GM18870 (cell line): Measurements from ENCODE around the gene CRABP2.

Experiments
- ATAC-seq: cut with Tn5 transposase; IDR thresholded peaks from one replicate; pipeline ENCODE4 v1.9.1; 2021; ENCODE audit warnings: moderate library complexity; ENCODE audit not compliant: unreplicated experiment

Gene CRABP2

DNA sequence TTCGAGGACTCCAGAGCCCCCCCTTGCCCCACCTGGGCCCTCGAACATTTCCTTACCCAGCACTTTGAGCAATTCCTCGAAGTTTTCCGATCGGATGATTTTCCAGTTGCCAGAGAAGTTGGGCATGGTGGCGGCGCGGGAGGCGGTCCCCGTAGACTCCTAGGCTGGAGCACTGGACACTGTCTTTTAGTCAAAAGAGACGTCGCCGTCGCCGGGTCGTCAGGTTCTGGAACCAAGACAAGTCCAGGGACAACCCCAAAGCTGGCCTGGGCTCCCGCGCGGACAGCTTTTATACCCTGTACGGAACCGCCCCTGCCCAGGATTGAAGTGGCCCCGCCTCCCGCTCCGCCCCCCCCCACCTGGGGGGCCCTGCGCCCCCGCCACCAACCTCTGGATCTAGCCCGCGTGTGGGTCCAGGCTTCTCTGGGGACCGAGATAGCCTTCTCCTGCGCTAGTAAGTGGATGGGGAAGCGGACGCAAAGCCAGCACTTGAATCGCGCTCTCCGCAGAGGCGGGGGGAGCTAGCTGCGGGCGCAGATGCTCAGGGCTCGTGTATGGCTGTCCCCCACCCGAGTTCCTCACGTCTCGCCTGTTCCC is at the start of gene CRABP2:
TSS of gene CRABP2 (minus strand) at position 263 of the 597 bp plus-strand sequence. CDS start at position 126, 137 bp downstream.
- no peak for ATAC-seq

DNA sequence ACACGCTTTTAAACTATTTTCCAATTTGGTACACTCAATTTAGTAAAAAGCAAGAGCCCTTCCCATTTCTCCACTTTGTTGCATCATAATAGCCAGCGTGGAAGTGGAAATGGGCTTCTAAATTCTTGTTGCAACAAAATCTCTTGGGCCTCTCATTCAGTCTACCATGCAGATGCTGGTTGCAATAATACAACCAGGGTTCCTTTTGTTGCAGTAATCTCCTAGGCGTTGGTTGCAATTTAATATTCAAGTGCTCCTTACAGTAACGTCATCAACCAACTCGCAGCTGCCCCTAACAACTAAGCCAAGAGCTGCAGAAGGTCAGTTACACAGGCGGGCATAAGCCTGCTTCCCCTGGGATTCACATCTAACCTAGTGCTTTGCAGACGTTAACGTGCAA is 48.8 kb upstream of the CRABP2 start:
- ATAC-seq = no peak

DNA sequence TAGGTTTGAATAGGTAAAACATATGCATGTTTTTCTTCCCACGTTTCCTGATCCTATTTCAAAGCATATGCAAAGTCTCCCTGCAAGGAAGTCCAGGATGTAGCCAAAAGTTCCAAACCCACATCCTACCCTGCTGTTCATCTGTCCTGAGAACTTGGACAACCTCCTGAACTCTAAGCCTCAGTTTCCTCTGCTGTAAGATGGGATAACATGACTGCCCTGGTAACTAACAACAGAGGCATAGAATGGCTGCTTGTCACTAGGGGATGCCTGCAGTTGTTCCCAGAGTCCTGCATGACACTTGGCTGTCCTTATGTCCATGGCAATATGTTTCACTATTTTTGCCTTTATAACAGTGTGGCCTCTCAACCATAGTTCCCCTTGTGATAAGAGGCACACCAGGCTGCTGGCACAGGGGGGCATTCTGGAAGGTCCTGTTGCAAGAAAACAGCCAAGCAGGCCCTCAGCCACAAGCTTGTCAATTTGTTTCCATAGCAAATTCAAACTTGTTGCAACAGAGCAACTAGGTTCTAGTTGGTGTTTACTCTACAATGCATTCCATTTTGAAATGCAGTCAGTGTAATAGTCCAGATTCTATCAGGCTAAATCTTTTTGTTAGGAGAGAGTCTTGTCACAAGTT is 47.6 kb upstream of the CRABP2 start:
- no peak for ATAC-seq

DNA sequence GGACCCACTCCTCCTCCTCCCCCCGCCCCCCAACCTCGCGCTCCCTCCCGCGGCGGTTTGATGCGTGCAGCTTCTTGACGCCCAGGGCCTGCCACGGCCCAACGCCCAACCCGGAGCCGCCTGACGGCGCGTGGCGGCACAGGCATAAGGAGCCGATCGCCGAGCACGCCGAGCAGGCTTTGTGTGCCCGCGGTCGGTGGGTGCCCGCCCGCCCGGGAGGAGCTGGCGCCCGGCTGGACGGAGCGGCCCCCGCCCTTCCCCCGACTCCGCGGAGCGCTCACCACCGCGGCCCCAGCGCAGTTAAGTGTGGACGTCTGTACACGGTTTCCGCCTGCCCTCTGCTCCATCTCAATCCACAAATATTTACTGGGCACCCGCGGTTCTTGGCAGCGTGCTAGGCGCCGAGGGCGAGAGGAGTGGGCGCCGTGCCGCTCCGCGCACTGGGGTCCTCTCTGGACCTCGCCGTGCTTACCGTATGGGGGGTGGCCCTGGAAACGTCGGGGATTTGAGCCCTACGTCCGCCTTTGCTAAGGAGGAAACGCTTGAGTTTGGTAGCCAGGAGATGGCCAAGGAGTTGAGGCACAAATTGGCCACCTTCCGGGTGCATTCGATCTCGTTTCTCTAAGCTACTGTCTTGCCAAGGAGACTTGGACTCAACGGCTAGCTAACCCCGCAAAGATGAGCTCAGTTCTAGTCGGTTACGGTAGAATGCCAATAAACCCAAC is 46.5 kb upstream of the CRABP2 start:
- ATAC-seq = peak; percentile 42

DNA sequence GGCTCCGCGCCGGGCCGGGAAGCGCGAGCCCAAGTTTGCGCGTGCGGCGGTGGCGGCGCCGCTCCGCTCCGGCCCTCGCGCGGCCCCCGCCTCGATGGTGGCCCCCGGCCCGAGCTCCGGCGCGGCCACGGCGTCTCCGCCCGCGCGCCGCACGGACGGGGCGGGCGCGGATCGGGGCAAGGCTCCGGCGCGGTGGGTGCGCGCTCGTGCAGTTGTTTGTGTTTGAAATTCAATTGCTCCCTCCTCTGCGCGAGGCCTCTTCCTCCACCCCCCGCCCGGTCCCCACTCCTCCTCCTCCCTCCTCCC is 46.0 kb upstream of the CRABP2 start, which contains the start of gene HDGF:
TSS of gene HDGF (minus strand) at position 225 of the 306 bp plus-strand sequence. CDS start 246 bp downstream, outside the sequence.
- ATAC-seq = no peak

DNA sequence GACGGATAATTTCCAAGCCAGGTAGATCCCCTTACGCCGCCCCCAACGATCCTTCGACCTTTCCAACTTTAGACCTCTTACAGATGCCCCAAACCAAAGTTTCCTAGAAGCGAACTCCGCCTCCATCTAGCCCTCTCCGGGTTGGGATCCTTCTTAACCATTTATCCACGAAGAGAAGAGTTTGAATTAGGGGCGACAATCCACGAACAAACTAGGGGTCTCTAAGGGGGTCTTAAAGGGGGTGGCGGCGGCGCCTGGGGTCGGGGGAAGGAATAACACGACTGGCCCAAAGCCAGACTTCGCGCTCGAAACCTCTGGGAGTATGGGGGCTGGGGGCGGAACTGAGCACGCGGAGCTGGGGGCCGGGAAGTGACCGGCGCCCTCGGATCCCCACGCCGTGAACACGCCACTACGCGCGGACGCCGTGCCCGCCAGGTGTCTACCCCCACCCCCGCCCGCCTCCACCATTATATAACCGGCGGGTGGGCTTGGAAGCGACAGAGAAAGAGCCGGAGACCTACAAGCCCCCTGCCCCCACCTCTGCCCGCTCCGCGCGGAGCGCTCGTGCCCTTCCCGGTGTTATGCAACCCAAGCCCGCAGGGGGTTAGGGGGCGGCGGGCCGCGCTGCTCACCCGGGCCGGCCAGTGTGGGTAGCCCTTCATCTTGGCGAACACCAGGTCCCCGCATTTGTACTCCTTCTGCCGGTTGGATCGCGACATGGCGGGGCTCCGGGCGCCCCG is 45.5 kb upstream of the CRABP2 start:
- ATAC-seq = no peak

DNA sequence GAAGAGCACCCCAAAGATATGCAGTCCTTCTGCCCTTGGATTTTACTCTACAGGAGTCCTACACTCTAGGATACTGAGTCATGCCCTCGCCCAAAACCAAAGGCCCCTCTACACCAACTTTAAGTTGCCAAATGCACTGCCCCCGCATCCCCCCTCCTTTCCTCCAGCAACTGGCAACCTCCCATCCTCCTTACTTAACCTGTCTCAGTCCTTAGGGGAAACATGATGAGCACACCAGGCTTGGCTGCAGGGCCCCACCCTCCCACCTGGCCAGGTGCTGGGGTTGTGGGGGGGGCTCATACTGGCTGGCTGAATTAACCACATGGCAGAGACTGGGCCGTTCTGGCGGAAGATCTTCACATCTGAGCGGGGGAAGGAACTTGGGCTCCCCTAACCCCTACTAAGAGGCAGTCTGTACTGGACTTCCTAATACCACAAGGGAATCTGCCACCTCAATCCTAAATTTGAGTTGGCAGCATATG is 44.8 kb upstream of the CRABP2 start:
- no peak for ATAC-seq

DNA sequence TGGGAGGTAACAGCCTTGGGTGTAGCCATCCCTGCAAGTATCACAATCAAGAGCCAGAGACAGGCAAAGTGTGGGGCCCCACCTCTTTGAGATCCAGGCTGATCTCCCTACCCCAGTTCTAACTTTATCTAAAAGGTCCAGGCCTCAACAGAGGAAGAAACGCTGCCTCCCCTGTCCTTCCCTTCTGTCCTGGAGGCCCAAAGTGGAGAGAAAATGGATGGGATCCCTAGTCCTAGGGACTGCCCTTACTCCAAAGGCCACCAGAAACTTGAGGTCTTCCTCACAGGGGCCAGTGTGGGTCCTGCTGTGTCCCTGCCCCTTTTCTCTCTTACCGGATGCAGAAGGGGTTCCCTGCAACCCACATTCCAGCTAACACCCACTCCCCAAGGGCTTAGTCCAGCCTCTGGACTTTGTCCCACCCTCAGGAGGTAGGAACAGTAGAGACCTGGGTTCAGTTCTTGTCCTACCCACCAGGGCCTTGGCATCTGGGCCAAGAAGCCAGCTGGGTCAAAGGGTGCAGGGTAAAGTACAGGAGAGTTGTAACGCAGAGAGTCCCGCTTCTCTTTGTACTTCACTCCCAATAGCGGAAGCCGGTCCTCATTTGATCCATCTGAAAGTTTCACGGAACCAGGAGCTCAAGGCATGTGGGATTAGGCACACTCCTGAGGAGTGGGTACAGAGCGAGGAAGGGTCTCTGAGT is 44.2 kb upstream of the CRABP2 start:
- ATAC-seq = no peak

DNA sequence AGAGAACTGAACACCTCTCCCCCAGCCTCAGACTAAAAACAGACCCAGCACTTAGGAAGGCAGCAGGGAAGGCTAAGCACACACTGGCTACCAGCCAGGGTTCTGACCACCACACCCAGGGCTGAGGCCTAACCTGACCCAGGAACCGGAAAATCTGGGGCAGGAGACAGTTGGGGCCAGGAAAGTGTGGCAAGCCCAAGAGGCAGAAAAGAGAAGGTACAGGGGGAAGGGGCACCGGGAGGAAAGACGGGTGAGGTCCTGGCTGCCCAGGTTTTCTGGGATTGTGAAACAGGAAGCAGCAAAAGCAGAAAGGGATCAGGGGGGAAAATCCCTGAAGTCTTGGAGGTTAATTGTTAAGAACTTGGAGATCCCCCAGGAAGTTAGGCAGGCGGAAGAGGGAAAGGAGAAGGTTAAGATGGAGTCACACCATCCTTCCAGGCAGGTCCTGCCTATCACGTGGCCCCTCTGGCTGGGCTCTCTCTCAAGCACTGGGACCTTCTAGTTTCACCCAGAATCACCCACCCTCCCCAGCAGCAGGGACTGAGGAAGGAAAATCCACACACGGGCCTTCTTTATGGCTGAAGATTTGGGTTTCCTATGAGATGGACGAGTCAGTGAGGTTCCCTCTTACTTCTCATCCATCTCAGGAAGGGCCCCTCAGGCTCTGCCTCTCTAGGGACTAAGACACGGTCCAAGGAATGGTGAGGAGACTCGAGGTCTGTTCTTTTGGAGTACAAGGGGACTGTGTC is 43.5 kb upstream of the CRABP2 start:
- ATAC-seq = no peak

DNA sequence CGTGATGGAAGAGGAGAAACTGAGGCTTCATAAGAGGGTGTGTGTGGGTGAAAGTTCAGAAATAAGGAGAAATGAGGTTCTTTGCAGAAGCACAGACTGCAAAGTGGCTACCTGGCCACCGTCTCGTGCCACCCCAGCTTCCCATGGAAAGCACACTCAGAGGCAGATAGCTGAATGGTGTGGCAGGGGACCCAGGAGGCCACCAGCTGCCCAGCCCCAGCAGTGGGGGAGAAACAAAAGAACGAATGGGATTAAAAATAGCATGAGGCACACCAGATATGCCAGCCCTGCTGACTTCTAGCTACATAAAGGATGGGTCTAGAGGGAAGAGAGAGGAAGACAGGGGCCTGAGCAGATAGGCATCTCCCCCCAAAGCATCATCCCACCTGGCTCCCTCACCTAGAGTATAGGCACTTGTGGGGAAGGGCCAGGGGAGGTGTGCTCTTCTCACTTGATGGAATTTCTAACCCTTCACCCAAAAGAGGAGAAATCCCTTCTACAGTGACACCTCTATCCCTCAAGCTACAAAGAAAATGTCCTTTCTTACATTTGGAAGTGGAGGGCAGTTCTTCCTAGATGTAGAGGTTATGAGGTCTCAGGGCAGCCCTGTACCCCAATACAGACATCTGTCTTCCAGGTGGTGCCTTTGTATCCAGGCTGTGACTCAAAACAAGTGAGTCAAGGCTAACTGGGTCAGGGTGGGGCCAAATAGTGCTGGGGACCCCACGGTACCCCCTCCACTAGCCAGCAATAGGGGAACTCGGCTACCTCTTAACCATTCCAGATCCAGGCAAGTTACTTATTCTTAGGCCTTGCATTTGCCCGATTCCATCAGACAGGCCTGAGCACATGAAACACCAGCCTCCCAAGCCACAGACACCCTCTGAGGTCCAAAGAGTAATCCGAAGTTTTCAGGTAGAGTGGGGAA is 42.6 kb upstream of the CRABP2 start:
- ATAC-seq = no peak

DNA sequence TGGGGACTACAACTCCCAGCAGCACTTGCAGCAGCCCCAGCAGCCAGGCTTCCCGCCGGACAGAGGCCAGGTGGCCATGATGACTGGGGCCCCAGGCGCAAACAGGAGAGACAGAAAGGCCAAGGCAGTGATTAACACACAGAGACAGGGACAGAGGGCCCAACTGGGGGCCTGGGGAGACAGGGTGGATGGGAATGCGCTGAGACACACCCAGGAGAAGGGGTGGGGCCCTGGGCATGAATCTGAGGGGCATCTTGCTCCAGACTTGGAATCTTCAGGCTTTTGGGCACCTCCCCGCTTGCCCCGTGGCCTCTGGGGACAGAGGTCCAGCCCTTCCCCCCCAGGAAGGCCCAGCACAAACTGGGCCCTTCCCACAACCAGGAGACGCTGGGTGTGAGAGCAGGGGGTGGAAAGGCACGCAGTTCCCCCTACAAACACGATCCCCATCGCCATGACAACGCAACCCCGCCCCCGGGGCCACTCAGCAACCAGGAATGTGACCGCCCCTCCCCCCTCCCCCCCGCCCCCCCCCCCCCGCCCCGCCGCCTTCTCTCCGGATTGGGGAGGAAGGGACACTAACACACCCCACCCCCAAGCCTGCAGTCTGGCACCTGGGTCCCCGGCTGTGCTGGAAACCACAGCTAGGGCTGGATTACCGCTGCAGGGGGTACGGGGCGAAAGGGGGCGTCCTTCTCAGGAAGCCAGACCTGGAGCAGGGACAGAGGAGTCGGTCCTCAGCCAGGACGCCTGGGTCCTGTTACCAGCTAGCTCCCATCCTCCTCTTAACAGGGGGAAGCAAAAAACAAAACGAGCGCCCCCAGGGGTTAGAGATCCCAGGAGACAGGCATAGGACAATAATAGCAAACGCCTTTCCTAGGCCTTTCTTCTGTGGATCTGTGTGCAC is 41.6 kb upstream of the CRABP2 start:
- ATAC-seq = no peak

DNA sequence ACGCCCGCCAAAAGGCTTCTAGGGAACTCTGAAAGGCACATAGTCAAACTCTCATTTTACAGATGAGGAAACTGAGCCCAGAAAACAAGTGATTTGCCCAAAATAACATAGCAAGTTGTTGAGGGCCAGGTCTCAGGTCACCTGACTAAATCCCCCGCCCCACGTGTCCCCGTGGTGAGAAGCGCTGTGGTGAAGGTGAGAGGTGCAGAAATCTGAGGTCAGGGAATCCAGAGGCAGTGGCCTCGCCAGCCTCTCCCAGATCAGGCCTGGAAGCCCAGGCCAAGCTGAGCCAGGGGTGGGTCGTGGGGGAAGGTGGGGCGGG is 41.0 kb upstream of the CRABP2 start:
- ATAC-seq = no peak

DNA sequence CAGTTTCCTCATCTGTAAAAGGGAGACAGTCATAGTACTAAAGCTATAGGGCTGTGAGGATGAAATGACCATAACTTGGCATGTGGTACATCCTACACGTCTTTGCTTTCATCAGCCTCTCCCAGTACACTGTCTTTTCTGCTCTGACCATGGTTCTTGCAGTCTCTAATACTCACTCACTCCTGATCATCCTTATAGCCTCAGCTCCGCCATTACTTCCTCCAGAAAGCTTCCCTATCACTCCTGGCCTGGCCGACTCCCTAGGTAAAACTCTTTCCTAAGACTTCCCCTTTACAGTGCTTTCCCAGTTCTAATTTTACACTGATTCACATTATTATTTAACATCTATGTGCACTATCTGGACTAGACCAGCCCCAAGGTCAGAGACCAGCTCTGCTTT is 40.5 kb upstream of the CRABP2 start:
- ATAC-seq = no peak

DNA sequence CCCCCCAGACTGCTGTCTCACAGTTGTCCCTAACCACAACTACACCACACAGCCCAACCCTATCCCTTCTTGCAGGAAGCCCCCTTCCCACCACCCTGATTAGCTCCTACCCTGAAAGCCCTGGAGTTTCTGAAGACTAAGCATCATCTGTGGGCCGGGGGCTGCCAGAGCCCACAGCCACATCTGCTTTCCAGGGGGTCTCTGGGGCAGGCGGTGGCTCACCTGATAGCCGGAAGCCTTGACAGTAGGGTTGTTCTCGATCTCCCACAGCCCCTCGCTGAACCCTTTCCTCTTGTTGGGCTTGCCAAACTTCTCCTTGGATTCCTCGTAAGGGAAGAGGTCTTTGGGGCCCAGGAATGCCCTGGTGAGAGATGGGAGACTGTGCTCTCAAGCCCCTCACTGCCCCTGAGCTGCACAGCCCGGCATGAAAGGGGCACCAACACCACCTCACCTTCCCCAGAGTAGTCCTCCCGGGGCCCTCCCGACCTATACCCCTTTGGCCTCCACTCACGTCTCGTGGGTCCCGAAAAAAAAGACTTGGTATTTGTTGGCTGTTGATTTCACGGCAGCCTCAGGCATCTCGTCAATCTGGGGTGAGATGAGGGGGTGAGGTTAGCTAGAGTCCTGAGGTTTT is 39.5 kb upstream of the CRABP2 start:
- no peak for ATAC-seq

DNA sequence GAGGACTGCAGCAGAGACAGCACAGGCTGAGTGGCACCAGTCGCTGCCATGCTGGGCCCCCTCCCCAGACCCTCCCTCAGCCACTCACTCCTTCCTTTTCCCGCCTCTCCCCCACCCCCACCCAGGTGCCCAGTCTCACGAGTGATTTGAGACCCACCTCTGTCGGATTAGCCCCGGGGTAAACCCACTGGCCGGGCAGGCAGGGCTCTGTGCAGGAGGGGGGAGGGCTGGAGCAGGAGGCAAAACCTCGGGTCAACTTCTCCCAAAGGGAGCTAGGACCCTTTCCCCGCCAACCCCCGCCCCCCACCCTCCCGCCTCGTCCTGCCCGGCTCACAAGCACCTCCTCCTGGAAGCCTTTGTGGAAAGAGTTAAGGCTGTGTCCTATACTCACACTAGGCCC is 39.0 kb upstream of the CRABP2 start:
- no peak for ATAC-seq

DNA sequence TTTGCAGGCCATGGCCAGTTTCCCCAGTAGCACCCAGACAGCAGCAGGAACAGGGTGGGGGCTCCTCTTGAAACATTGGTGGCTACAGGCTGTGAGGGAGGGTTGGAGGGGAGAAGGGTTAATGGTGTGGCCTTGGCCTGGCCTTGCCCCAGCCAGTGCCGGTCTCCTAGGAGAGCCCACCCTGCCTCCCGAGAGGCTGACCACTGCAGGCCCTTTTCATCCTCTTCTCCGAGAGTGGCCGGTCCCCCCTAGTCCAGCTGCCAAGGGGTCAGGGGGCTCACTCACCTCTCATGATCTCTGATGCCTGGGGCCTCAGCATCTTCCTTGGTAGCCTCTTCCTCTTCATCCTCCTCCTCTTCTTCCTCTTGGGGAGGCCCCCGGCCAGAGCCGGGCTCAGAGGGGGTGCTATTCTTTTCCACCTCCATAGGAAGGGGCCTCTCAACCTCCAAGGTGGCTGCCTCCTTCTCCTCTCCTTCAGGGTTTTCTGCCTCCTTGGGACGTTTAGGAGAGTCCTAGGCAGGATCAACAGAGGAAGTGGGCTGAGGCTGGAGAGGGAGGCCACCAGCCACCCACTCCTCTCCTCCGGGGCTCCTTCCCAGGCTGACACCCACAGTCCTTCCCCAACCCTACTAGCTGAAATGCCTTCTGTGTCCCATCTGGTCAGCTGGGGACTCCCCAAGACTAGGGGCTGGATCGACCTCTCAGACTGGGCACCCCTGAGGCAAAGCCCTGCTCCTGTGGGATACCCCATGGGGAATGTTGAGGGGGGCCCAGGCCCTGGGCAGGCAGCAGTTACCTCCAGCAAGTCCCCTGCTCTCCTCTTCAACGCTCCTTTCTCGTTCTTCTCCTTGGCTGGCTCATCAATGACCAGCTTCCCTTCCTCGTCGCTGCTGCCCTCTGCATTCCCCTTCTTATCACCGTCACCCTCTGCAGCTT is 38.3 kb upstream of the CRABP2 start:
- no peak for ATAC-seq

DNA sequence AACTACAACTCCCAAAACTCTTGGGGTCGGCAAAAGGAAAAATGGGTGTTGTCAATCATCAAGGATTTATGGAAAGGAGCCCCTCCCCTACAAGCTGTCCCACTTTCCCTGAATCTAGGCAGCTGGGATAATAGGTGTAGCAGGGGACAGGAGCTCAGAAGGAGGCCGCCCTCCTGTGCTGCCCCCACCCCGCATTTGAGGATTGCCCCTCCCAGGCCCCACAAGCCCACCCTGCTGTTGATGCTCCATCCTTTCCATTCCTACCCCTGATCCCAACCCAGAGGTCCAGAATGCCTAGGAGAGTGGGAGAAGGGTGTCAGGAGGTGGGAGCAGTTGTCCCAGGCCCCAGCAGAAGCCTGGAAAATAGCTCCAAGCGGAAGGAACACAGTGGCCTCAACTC is 37.4 kb upstream of the CRABP2 start:
- no peak for ATAC-seq
